ENCODE measurements around the gene BEST4.

BEST4 gene

GRCh38 chr1:44830900-44831304, 42.9 kb upstream of the BEST4 start:
- H3K4me3 ChIP-seq (ENCODE audit: low read depth, low read length), result no peak overlapping the region
- TF ChIP-seq CTCF (IDR thresholded peaks at IDR 0.05; ENCODE audit: low read depth, low read length) (no peak), POLR2A (IDR thresholded peaks at IDR 0.05; ENCODE audit: extremely low read depth, insufficient read length) (no peak), MAX (IDR thresholded peaks at IDR 0.05; ENCODE audit: low read depth, low read length) (no peak), MYC (IDR thresholded peaks at IDR 0.05; ENCODE audit: low read depth, low read length) (no peak)
- DNase-seq (ENCODE audit: low read depth), result no peak

GRCh38 chr1:44829506-44830384, 41.8 kb upstream of the BEST4 start:
- no peak overlapping the region for H3K4me3 ChIP-seq (ENCODE audit: low read depth, low read length)
- no peak for DNase-seq (ENCODE audit: low read depth)
- no peak for TF ChIP-seq CTCF (IDR thresholded peaks at IDR 0.05; ENCODE audit: low read depth, low read length)

GRCh38 chr1:44828841-44829440, 41.0 kb upstream of the BEST4 start:
- H3K4me3 ChIP-seq (ENCODE audit: low read depth, low read length), result no peak overlapping the region
- DNase-seq (ENCODE audit: low read depth), result no peak
- TF ChIP-seq CTCF (IDR thresholded peaks at IDR 0.05; ENCODE audit: low read depth, low read length), result no peak
- no peak for TF ChIP-seq POLR2A (IDR thresholded peaks at IDR 0.05; ENCODE audit: extremely low read depth, insufficient read length)
- no peak for TF ChIP-seq MYC (IDR thresholded peaks at IDR 0.05; ENCODE audit: low read depth, low read length)
- TF ChIP-seq MAX (IDR thresholded peaks at IDR 0.05; ENCODE audit: low read depth, low read length), result no peak

- DNase-seq (ENCODE audit: low read depth), result no peak
- H3K4me3 ChIP-seq (ENCODE audit: low read depth, low read length), result no peak overlapping the region
- TF ChIP-seq MAX (IDR thresholded peaks at IDR 0.05; ENCODE audit: low read depth, low read length) (no peak), MYC (IDR thresholded peaks at IDR 0.05; ENCODE audit: low read depth, low read length) (no peak), CTCF (IDR thresholded peaks at IDR 0.05; ENCODE audit: low read depth, low read length) (no peak), POLR2A (IDR thresholded peaks at IDR 0.05; ENCODE audit: extremely low read depth, insufficient read length) (no peak)
Measured at GRCh38 chr1:44828003-44828651, 40.2 kb upstream of the BEST4 start.

GRCh38 chr1:44827197-44828002, 39.4 kb upstream of the BEST4 start:
- H3K4me3 ChIP-seq (ENCODE audit: low read depth, low read length), result no peak overlapping the region
- DNase-seq (ENCODE audit: low read depth), result no peak
- TF ChIP-seq MYC (IDR thresholded peaks at IDR 0.05; ENCODE audit: low read depth, low read length) (no peak), POLR2A (IDR thresholded peaks at IDR 0.05; ENCODE audit: extremely low read depth, insufficient read length) (no peak), MAX (IDR thresholded peaks at IDR 0.05; ENCODE audit: low read depth, low read length) (no peak), CTCF (IDR thresholded peaks at IDR 0.05; ENCODE audit: low read depth, low read length) (no peak)
